Activated CD8-positive, alpha-beta memory T cell treated with anti-CD3 and anti-CD28 coated beads for 4 hours (primary cell): ENCODE measurements around the gene SLC15A1.

Experiments
- DNase-seq, 2 donors: peaks; one replicate each; pipeline ENCODE4 v3.0.0-alpha.2; 2020; ENCODE audit warnings: low read depth in 2 of 2

Gene SLC15A1

DNA sequence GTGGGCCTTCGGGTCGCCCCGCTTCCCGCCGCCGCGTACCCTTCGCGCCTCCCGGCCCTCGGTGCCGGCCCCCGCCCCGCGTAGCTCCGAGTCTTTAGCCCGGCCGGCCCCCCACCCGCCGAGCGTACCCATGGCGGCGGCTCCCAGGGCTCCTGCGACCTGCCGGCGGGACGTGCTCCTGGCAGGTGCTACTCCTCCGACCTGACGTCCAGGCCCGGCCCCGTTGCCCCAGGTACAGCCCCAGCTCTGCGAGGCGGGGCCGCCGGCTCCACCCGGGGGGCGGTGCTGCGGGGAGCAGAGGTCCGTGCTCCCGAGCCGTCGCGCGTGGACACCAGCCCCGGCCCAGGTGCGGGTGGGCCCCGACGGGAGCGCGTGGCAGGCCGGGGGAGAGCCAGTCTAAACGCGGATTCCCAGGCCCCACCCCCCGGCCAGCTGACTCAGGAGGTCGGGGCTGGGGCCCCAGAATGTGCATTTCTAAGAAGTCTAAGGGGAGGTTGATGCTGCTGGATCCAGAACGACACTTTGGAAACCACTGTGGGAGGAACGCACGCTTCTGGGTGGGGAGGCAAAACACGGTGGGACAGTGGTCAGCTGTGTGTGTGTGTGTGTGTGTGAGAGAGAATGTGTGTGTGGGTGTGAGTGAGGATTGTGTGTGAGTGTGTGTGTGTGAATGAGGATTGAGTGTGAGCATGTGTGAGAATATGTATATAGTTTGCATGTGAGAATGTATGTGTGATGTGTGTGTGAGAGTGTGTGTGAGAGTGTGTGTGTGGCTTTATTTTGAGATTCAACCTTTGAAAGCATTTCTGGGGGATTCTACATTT lies at the start of gene SLC15A1:
Gene SLC15A1, minus strand, starts transcription at position 206 of the 824 bp plus-strand sequence. Its CDS starts 74 bp downstream, at position 132.
- DNase-seq = no peak

DNA sequence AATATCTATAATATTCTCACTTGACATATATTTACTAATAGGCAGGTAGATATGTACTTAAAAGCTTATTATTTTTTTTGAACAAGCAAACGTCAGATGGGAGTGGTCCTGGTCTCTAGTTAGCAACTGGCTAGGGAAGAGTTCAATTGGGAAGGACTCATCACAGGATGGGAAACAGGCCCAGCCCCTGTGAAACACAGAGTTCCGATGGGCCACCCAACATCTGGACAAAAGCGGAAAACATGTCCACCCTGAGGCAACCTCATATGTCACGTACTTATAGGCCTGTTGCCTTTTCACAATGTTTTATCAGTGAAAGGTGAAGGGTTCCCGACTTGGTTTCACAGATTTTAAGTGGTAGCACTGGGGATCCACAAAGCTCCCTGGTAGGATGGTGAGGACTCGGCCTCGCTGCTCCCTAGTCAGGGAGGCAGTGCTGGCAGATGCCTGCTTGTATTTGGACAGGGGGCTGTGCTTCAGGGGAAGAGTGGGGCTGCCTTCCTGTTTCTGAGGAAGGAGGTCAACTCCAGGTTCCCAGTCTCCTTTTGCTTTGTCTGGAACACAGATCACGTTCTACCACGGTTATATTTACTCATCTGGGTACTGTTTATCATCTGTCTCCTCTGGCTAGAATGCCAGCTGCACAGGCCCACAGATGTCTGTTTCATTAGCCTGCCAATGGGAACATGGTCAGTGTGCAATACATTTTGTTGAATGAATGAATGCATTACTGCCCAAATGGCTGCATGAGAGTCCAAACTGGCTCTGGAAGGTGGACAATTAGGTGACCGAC lies 49.4 kb upstream of the SLC15A1 start:
- no peak for DNase-seq

GRCh38 chr13:98800078-98800477 lies 47.6 kb upstream of the SLC15A1 start:
- DNase-seq = no peak

GRCh38 chr13:98798849-98799645 lies 46.6 kb upstream of the SLC15A1 start:
- no peak for DNase-seq

DNA sequence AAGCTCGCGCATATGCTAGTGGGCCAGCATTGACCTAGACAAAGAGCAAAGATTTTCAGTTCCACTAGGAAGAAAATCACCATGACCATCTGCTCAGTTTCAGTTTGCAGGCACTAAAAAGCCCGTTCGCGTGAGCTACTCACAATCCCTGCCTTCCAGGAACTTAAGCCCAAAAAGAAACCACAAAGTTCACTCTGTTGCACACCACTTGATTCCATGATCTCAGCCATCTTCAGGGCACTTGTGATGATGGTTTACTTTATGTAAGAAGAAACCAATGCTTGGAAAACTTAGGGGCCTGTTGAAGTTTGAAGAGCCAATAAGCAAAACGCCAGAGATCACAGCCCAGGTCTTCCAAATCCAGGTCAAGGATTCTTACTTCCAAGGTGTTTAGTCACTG lies 45.0 kb upstream of the SLC15A1 start:
- no peak for DNase-seq

DNA sequence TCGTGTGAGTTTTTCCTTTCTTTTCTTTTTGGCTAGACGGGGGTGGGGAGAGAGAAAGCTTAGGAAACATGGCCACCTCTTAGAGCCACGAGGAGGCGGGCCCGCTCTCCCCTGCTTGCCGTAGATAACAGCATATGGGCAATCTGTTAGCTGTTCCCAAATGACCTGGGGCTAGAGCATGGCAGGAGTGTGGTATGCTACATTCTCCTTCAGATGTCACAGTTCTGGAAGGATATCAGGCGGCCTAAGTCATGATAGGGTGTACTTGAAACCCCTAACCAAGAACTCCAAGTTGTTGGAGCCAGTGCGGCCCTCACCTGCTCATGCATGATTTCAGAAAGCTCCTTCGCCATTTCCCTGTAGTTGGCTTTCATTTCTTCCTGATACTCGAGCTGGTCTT lies 44.3 kb upstream of the SLC15A1 start:
- no peak for DNase-seq

- DNase-seq = no peak
Measured at GRCh38 chr13:98796191-98796590, 43.7 kb upstream of the SLC15A1 start.

DNA sequence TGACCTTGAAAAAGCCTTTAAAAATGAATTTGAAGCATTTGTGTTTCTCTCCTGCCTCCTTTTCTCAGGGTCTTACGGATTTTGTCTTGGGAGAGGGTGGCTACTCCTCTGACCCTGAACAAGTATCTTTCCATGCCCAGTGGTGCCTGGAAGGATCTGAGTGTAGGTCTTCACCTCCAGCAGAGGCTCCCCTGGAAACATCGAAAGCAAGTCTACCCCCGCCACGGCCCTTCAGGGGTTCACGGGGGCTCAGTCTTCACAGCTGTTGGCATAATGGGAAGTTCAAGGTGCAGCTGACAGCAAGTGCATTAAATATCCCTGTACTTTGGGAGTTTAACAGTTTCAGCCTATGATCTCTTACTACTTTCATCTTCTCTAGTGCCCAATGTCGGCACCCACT lies 42.7 kb upstream of the SLC15A1 start:
- no peak for DNase-seq

GRCh38 chr13:98794498-98794897 lies 42.0 kb upstream of the SLC15A1 start:
- no peak for DNase-seq

- no peak for DNase-seq
Measured at GRCh38 chr13:98792785-98793495, 40.5 kb upstream of the SLC15A1 start.

DNA sequence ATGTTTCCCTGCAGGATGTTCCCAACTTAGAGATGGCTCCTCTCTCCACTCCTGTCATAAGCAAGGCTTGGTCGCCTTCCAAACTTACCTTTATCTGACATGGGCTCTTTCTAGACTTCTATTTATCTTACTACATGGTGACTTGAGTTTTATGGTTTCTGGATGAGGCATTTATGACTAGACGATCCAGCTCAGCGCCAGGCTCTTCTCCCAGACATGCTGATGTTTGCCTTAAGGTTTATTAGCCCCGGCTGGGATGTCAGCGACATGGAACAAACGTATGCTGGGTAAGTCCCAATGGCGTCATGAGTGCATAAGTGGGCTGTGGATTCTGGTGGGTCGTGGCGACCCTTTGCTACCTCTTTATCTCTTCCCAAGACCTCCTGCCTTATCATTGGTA lies 39.8 kb upstream of the SLC15A1 start:
- DNase-seq = no peak

- no peak for DNase-seq
Measured at GRCh38 chr13:98791611-98792010, 39.1 kb upstream of the SLC15A1 start.

- no peak for DNase-seq
Measured at GRCh38 chr13:98787996-98788395, 35.5 kb upstream of the SLC15A1 start.

- no peak for DNase-seq
Measured at GRCh38 chr13:98787173-98787572, 34.7 kb upstream of the SLC15A1 start.

DNA sequence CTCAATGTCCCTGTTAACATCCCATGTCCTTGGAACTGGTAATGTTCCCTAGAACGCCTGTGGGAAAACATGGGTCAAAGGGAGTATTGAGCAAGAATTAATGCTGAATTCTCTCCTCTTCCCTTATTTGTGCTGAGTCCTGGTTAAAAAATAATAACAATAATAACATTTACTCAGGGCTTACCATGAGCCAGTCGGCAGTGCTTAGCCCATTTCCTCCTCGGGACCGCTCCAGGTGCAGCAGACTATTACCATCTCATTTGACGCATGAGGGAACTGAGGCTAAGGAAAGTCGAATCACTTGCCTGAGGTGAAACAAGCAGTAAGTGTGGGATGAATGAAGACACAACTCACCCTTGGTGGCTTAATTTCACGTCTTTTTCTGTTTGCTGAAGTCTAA lies 33.6 kb upstream of the SLC15A1 start:
- no peak for DNase-seq

- no peak for DNase-seq
Measured at GRCh38 chr13:98785405-98785804, 32.9 kb upstream of the SLC15A1 start.

GRCh38 chr13:98784666-98785065 lies 32.2 kb upstream of the SLC15A1 start:
- no peak for DNase-seq

GRCh38 chr13:98783856-98784478 lies 31.5 kb upstream of the SLC15A1 start:
- no peak for DNase-seq

DNA sequence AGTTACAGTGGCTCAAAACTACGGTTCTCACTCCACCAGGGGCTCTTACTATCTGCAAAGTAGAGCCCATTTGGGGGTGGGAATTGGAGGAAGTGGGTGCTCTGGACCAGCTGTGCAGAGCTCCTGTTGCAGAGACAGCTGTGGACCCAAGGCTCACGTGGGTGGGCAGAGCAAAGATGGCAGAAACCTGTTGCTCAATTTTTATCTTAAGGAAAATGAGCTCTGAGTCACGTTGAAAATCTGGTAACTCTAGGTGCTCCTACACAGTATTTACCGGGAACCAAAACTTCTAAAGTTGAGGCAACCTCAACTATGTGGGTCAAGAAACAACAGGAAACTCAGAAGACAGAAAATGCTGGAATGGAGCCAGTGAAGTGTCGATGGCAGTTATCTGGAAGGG lies 30.2 kb upstream of the SLC15A1 start:
- no peak for DNase-seq

GRCh38 chr13:98781905-98782304 lies 29.4 kb upstream of the SLC15A1 start:
- no peak for DNase-seq

GRCh38 chr13:98781470-98781869 lies 29.0 kb upstream of the SLC15A1 start:
- no peak for DNase-seq
